HEK293T (cell line): Measurements from ENCODE around the gene NAIF1.

Experiments
- CTBP1 ChIP-seq: fragments of 450-650 bp; IDR thresholded peaks from 2 replicates; pipeline ENCODE4 v1.6.1; 2016; ENCODE audit warnings: borderline replicate concordance
- FOXA1 ChIP-seq: fragments of 450-650 bp; IDR thresholded peaks from 2 replicates; pipeline ENCODE4 v1.6.1; 2016; ENCODE audit warnings: mild to moderate bottlenecking
- L3MBTL2 ChIP-seq: fragments of 450-650 bp; conservative IDR thresholded peaks from 2 replicates; pipeline ENCODE4 v1.6.1; 2016; ENCODE audit warnings: mild to moderate bottlenecking
- LEF1 ChIP-seq: fragments of 450-650 bp; IDR thresholded peaks from 2 replicates; pipeline ENCODE4 v1.6.1; 2017; ENCODE audit warnings: mild to moderate bottlenecking, borderline replicate concordance
- NFRKB ChIP-seq: fragments of 450-650 bp; IDR thresholded peaks from 2 replicates; pipeline ENCODE4 v1.6.1; 2016; ENCODE audit warnings: mild to moderate bottlenecking, moderate library complexity
- SP1 ChIP-seq: fragments of 450-650 bp; IDR thresholded peaks from 2 replicates; pipeline ENCODE4 v1.6.1; 2017
- SUZ12 ChIP-seq: fragments of 450-650 bp; IDR thresholded peaks from 2 replicates; pipeline ENCODE4 v1.6.1; 2016; ENCODE audit warnings: mild to moderate bottlenecking
- TARDBP ChIP-seq: fragments of 450-650 bp; IDR thresholded peaks from 2 replicates; pipeline ENCODE4 v1.6.1; 2016

GRCh38 chr9:128021098-128021497 is 46.0 kb downstream of the NAIF1 start:
- TF ChIP-seq NFRKB (no peak), TARDBP (no peak), SP1 (no peak), FOXA1 (no peak), L3MBTL2 (no peak), LEF1 (no peak), SUZ12 (no peak), CTBP1 (no peak)
